ENCODE measurements around the gene PID1. TPM values are rescaled to one million over a fixed set of nuclear protein-coding genes. Genes with fewer than 3 reads are reported as not detected.

Gene PID1
- total RNA-seq, 1 experiment from 2014 or later = 2.9 TPM

- no TSS peak for BruUV-seq (replicated peaks)
- no peaks in the 10 kb centered on the region for H3K9me3 ChIP-seq (ENCODE audit: control insufficient read depth, insufficient read depth, low read depth, low read length)
- no peaks in the 10 kb centered on the region for H3K4me1 ChIP-seq (ENCODE audit: control insufficient read depth, insufficient read depth, low read length)
- ChIA-PET POLR2A (no interaction called here), CTCF (no interaction called here)
- no peak overlapping the region for H3K4me3 ChIP-seq (ENCODE audit: low read depth in 2 of 2, low read length in 2 of 2)
- DNase-seq (ENCODE audit: low read depth, low spot score) (no peak), ATAC-seq (no peak)
- no peaks in the 10 kb centered on the region for H3K27me3 ChIP-seq (ENCODE audit: control insufficient read depth, insufficient read depth, low read length)
- no peak overlapping the region for H3K27ac ChIP-seq (ENCODE audit: low read length)
- intact Hi-C loops (cut with micrococcal nuclease; ENCODE audit: unreplicated experiment) = no loop called here
- no peaks in the 10 kb centered on the region; the same call in 1 of the 2 replicates for H3K36me3 ChIP-seq (ENCODE audit: control insufficient read depth, insufficient read depth, low read length)
- in situ Hi-C loops (cut with HindIII; ENCODE audit: low pct_unique_long_range_greater_than_20kb, low sequenced_read_pairs) = no loop called here
- TF ChIP-seq SIN3A (IDR thresholded peaks at IDR 0.05; ENCODE audit: borderline replicate concordance, insufficient read depth, low read depth, low read length) = no peak
- no peak for TF ChIP-seq REST (IDR thresholded peaks at IDR 0.05; ENCODE audit: insufficient read depth in 1 of 2, low read depth in 2 of 2, low read length in 1 of 2)
- TF ChIP-seq CTCF (IDR thresholded peaks at IDR 0.05) = no peak
- no peak for TF ChIP-seq POLR2AphosphoS5 (IDR thresholded peaks at IDR 0.05; ENCODE audit: low read depth, low read length)
- no peak for TF ChIP-seq TCF7L2 (IDR thresholded peaks at IDR 0.05; ENCODE audit: low read depth, low read length)
These were observed 40.8 kb downstream of the PID1 start for GRCh38 chr2:229230256-229230655.

GRCh38 chr2:229226382-229226781 is 44.7 kb downstream of the PID1 start:
- no TSS peak for BruUV-seq (replicated peaks)
- Histone ChIP-seq H3K36me3 (ENCODE audit: control insufficient read depth, insufficient read depth, low read length) (no peaks in the 10 kb centered on the region), H3K4me1 (ENCODE audit: control insufficient read depth, insufficient read depth, low read length) (no peaks in the 10 kb centered on the region), H3K9me3 (ENCODE audit: control insufficient read depth, insufficient read depth, low read depth, low read length) (no peaks in the 10 kb centered on the region), H3K27ac (ENCODE audit: low read length) (no peak overlapping the region), H3K4me3 (ENCODE audit: low read depth in 2 of 2, low read length in 2 of 2) (no peak overlapping the region), H3K27me3 (ENCODE audit: control insufficient read depth, insufficient read depth, low read length) (no peaks in the 10 kb centered on the region)
- intact Hi-C loops (cut with micrococcal nuclease; ENCODE audit: unreplicated experiment) (no loop called here), in situ Hi-C loops (cut with HindIII; ENCODE audit: low pct_unique_long_range_greater_than_20kb, low sequenced_read_pairs) (no loop called here)
- DNase-seq (ENCODE audit: low read depth, low spot score) = no peak
- no peak for TF ChIP-seq REST (IDR thresholded peaks at IDR 0.05; ENCODE audit: insufficient read depth in 1 of 2, low read depth in 2 of 2, low read length in 1 of 2)
- no peak for TF ChIP-seq CTCF (IDR thresholded peaks at IDR 0.05)
- TF ChIP-seq SIN3A (IDR thresholded peaks at IDR 0.05; ENCODE audit: borderline replicate concordance, insufficient read depth, low read depth, low read length) = no peak
- no peak for TF ChIP-seq POLR2AphosphoS5 (IDR thresholded peaks at IDR 0.05; ENCODE audit: low read depth, low read length)
- no peak for TF ChIP-seq TCF7L2 (IDR thresholded peaks at IDR 0.05; ENCODE audit: low read depth, low read length)
- ChIA-PET CTCF (no interaction called here), POLR2A (no interaction called here)
- ATAC-seq = no peak

Data from Panc1 (cell line).